ENCODE data around the gene HLA-DMA.

DNA sequence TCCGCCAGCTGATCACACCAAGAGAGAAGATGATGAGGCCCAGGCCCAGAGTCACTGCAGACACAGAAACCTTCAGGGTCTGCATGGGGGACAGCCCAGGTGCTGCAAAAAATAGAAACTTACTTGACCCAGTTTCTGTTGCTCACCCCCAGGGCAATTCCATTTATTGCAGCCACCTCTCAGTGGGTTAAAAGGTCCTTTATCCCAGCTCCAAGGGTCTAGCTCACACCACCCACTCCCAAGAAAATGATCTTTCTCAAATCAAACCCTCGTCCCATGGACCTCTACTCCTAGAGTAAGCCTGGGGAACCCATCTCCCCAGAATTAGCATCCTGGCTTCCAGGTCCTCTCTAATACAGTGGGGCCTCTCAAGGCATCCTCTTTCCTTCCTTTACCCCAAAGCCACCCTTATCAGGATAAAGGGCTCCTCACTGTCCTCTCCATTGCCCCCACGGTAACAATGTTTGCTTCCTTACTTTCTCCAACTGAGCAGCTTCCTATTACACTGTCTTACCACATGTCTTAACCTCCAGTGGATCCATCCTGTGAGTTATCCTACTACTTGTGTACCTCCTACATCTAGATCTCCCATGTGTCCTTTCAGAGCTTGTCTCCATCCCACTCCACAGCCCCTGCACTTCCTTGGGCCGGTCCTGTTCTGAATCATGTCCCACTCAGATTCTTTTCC lies 17.2 kb downstream of the HLA-DMA start:
- TF ChIP-seq, protein P1, sequence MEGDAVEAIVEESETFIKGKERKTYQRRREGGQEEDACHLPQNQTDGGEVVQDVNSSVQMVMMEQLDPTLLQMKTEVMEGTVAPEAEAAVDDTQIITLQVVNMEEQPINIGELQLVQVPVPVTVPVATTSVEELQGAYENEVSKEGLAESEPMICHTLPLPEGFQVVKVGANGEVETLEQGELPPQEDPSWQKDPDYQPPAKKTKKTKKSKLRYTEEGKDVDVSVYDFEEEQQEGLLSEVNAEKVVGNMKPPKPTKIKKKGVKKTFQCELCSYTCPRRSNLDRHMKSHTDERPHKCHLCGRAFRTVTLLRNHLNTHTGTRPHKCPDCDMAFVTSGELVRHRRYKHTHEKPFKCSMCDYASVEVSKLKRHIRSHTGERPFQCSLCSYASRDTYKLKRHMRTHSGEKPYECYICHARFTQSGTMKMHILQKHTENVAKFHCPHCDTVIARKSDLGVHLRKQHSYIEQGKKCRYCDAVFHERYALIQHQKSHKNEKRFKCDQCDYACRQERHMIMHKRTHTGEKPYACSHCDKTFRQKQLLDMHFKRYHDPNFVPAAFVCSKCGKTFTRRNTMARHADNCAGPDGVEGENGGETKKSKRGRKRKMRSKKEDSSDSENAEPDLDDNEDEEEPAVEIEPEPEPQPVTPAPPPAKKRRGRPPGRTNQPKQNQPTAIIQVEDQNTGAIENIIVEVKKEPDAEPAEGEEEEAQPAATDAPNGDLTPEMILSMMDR (IDR thresholded peaks at IDR 0.05; ENCODE audit: low read depth, low read length, missing input control): no peak
- TF ChIP-seq, protein P2, sequence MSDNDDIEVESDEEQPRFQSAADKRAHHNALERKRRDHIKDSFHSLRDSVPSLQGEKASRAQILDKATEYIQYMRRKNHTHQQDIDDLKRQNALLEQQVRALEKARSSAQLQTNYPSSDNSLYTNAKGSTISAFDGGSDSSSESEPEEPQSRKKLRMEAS (IDR thresholded peaks at IDR 0.05): no peak
- TF ChIP-seq, protein P3, sequence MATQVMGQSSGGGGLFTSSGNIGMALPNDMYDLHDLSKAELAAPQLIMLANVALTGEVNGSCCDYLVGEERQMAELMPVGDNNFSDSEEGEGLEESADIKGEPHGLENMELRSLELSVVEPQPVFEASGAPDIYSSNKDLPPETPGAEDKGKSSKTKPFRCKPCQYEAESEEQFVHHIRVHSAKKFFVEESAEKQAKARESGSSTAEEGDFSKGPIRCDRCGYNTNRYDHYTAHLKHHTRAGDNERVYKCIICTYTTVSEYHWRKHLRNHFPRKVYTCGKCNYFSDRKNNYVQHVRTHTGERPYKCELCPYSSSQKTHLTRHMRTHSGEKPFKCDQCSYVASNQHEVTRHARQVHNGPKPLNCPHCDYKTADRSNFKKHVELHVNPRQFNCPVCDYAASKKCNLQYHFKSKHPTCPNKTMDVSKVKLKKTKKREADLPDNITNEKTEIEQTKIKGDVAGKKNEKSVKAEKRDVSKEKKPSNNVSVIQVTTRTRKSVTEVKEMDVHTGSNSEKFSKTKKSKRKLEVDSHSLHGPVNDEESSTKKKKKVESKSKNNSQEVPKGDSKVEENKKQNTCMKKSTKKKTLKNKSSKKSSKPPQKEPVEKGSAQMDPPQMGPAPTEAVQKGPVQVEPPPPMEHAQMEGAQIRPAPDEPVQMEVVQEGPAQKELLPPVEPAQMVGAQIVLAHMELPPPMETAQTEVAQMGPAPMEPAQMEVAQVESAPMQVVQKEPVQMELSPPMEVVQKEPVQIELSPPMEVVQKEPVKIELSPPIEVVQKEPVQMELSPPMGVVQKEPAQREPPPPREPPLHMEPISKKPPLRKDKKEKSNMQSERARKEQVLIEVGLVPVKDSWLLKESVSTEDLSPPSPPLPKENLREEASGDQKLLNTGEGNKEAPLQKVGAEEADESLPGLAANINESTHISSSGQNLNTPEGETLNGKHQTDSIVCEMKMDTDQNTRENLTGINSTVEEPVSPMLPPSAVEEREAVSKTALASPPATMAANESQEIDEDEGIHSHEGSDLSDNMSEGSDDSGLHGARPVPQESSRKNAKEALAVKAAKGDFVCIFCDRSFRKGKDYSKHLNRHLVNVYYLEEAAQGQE (IDR thresholded peaks at IDR 0.05): no peak
- no peak for TF ChIP-seq RAD21 (IDR thresholded peaks at IDR 0.05)
- TF ChIP-seq HNF4A (conservative IDR thresholded peaks at IDR 0.05): no peak
- TF ChIP-seq YY1 (IDR thresholded peaks at IDR 0.05): no peak
- TF ChIP-seq SP1 (IDR thresholded peaks at IDR 0.05): no peak
- no peak for TF ChIP-seq TAF1 (conservative IDR thresholded peaks at IDR 0.05)
- no peak for TF ChIP-seq FOXA2 (IDR thresholded peaks at IDR 0.05)

All from liver (tissue), 3 donors.